SKM-1 treated with dmso at 0.1 percent for 144 hours (cell line): ENCODE results near the gene NTM.

Experiments
- DNase-seq: peaks from one replicate; lab custom pipeline; 2025; ENCODE audit not compliant: unreplicated experiment; lab: John Stamatoyannopoulos, UW

The NTM gene

DNA sequence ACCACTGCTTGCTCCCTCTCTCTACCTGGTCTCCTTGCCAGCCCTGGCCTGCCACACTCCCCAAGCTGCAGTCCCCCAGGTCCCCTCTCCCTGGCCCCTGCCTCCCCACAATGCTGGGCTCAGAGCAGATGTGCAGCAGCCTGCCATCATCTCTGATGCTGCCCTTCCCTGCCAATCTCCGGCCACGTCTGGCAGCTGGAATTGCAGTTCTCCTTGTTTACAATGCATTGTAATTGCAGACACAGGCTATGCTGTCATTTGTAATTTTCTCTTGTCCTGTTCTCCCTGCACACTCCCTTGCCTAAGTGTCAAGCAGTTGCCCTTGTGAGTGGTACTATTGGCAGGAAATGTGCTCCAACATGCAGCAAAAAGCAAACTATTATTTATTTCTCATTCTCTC lies 222.3 kb downstream of the NTM start:
- no peak for DNase-seq

DNA sequence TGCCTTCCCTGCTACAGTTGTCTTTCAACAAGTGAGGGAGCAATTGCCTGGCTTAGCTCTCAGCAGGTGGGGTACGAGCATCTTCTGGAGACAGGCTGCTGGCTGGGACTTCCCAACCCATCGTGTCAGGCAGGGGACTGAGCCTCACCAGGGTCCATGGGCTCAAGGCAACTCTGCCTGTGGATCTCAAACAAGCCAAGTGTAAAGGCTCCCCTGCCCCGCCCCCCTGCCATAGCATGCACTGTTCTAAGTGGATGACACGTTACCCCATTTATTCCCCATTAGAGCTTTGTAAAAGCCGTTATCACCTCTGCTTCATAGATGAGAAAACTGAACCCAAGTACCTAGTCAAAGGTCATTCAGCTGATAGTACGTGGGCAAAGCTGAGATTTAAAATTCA lies 222.9 kb downstream of the NTM start:
- no peak for DNase-seq

DNA sequence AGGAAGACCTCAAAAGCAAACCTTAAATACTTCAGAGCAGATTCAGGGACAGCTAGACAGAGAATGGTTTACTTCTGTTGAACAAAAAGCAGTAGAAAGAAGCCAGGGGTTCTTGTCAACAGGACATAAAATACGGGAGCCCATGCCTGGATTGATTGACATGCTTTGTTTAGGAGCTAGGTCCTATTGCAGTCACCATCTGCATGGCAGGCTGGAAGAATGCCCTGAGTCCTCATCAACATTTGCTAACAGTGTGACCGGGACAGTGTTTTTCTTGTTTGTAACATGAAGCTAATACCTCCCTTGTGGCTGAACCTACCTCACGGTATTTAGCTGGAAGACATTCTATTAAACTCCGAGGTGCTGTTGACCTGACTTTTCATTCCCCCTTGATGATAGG lies 225.4 kb downstream of the NTM start:
- DNase-seq = no peak

DNA sequence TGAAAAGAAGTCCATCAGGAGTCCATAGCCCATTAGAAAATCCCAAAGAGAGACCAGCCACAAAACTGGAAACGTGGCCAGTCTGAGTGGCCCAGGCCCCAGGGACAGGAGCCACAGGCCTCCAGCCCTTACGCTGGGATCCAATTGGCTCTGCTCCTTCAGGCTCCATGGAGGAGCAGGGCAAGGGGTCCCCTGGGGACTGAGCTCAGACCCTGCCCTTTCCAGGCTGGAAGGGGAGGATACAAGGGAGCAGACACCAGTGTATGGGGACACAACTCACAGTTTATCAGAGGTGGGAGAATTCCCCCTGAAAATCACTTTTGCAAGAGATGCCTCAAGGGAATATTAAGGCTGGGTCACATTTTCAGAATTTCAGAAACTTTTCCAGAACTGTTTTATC lies 227.5 kb downstream of the NTM start:
- no peak for DNase-seq

DNA sequence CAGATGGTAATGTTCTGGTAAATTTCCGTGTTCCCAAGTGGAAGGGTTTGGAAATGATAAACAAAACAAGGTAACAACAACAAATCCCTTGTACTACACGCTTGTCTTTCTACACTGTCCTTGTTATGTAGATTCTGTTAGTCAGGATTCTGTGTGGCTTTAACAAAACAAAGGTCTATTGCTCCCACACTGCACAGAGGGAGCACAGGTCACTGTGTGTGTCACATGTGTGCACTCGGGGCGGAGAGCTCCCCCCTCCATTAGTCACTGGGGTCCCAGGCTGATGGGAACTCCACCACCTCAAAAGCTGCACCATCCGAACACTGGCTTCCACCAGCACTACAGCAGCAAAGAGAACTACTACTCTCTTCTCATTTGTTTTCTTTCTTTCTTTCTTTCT lies 227.9 kb downstream of the NTM start:
- no peak for DNase-seq

DNA sequence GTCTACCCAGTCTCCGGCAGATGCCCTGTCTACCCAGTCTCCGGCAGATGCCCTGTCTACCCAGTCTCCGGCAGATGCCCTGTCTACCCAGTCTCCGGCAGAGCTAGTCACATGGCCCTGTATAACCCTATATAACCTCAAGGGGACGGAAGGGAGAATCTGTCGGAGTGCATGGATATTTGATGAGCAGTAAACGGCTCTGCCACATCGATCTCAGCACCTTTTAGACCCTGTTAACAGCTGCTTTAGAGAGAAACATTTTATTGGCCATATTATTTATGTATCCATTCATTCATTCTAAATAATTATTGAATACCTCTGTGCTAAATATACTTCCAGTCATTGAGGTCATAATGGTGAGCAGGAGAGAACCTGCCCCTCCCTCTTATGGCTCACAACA lies 228.9 kb downstream of the NTM start:
- DNase-seq = no peak

DNA sequence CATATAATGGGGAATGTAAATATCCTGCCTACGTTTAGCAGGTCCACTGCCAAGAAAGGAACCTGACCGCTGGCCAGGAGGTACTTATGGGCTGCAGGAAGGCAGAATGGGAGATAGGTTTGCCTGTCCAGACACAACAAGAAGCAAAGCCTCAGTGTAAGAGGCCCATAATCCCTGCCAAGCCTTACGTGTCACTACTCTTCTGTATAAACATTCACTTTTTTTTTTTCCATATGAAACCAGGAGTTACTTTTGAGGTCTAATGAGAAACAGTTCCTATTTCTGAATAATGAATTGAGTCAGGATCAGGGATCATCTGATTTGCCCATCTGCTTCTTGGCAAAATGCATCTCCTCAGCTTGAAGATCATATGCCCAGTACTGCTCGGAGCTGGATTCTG lies 230.2 kb downstream of the NTM start:
- DNase-seq = no peak

DNA sequence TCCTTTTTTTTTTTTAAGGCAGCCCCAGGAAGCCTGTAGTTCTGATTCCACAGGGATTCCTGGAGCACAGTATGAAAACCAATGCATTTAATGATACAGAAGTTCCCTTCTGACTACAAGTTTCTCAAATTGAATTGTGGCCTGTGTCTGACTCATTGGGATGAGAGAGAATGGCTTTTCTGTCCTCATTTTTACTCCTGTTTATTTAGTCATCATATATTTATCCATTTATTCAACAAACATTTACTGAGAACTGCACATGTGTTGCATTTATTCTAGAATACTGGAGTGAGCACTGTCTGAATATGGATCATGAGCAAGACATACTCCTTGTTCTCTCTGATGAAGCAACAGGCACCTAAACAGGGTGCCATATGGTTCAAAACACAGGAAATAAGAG lies 231.2 kb downstream of the NTM start:
- no peak for DNase-seq

DNA sequence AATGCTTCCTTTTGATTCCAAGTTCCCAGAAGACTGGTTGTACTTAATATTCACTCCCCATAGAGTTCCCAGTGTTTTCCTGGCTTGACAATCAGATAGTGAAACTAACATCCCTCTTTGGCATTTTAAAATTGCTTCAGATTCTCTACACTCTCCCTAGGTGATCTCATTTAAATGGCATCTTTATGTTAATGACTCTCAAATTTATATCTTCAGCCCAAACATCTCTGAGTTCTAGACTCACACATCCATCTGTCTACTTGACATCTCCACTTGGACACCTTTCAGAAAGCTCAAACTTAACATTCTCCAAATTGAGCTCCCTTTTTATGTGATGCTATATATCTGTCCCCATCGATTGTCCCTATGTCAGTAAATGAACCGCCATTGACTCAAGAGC lies 232.0 kb downstream of the NTM start:
- DNase-seq = no peak

DNA sequence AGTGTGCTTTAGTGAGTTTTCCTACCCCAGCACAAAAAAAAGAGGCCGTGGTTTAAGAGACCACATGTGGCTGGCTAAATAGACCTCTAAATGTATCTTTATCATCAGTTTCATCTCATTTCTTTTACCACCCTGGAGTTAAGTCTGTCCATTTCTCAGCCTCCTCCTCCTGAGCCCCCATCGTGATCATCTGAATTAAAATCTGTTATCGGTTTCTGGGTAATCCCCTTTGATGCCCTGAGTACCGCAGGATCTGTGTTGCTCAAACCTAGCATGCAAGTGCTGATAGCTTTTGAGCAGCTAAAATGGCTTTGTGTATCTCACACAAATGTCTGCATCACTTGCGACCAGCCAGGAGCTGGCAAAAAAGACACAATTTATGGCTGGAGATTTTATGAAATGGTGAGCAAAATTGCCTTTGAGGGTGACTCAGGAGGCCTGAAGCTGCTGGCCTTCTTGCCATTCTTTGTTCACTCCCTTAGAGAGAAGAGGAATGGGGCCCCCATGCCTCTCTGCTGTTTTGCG lies 236.5 kb downstream of the NTM start:
- DNase-seq = no peak

DNA sequence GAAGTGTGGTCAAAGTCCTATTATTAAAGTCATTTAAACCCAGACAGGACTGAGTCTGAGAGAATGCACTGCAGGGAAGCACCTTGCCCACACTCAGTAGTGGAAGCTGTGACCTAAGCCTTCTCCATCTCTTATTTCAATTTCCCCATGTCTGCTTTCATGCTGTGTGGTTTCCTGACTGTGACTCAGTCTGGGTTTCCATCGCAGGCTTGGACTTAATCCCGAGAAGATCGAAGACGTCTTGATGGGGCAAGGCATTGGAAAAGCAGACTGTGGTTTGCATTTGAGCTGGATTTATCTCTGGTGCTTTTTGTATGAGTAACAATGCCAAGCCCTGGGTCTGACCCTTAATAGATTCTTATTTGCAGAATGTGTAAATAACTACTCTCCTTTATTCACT lies 238.9 kb downstream of the NTM start:
- no peak for DNase-seq

DNA sequence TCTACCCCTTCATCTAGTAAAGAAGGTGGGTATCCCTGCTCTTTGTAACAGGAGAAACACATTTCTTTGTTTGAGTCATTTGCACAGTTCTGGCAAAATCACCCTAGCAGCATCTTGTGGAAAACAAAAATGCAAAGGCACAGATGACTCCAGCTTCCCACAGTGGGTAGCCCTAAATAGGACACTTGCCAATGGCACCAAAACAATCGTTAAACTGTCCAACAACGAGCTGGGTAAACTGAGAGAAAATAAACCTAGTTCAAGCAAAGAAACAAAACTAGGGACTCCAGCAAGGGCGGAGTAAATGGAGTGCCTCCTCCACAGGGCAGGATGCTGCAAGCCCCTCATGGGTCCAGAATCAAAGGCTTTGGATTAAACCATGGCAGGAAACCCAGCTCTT lies 239.5 kb downstream of the NTM start:
- no peak for DNase-seq

DNA sequence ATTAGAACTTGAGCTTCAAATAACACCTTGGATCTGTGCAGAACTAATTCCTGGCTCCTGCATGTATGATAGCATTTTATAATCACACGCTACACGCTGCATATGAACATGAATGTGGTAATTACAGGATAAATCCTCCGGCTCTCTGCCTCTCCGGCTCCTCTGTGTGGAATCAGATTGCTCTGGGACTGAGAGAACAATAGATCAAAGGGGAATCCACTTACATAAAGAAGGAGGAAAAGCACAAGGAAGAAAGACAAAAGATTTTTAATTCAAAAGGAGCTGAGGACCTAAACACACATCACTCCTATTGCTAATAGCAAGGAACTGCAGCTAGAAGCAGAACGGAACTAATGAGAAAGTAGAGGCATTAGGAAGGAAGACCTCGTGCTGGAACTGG lies 240.9 kb downstream of the NTM start:
- DNase-seq = no peak

DNA sequence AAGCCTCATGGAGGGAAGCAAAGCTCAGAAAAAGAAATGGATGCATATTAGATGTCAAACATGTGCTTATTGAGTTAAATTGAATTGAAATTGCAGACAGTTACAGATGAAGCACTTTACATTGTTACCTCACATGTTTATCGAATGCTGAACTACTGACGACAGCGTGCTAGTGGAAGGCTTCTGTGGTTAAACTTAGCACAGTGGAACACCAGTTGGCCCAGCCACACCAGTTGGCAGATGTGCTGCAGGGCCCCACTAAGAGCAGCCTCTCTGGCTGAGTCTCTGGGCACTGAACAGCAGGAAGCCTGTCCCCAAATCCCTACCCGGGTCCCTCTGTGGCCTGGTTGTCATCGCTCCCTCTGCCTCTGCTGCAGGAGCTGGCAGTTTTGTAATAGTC lies 242.1 kb downstream of the NTM start:
- no peak for DNase-seq

DNA sequence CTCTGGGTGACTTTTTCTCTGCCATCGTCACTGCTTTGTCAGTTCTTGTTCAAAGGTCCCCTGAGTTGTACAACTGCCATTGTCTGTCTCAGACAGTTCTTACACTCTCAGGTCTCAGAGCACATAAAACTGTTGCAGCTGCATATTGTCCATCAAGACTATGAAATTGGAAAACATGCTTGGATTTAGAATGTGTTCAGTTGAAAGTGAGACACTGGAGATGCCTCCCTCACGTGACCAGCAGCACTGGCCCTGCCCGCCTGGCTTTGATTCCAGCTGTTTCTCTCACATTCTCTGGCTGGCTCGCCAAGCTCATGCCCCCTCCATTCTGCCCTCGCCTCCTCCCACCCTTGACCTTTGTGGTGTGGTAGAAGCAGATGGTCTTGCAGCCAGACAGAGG lies 244.2 kb downstream of the NTM start:
- DNase-seq = no peak

DNA sequence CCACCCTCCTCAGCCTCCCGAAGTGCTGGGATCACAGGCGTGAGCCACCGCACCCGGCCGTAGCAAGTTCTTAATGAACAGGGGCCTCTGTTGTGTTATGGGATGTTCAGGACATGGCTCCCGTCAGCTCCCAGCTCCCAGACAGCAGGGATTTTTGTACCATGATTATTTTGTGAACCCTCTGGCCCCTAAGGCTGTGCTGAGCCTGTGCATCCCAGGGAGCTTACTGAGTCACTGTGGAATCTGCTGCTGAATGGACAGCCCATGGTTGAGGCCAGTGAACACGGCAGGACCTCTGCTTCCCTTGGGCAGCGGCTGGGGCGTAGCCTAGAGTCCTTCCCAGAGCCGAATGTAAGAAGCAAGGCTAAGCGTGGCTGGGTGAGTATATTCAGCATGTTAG lies 245.2 kb downstream of the NTM start:
- no peak for DNase-seq

DNA sequence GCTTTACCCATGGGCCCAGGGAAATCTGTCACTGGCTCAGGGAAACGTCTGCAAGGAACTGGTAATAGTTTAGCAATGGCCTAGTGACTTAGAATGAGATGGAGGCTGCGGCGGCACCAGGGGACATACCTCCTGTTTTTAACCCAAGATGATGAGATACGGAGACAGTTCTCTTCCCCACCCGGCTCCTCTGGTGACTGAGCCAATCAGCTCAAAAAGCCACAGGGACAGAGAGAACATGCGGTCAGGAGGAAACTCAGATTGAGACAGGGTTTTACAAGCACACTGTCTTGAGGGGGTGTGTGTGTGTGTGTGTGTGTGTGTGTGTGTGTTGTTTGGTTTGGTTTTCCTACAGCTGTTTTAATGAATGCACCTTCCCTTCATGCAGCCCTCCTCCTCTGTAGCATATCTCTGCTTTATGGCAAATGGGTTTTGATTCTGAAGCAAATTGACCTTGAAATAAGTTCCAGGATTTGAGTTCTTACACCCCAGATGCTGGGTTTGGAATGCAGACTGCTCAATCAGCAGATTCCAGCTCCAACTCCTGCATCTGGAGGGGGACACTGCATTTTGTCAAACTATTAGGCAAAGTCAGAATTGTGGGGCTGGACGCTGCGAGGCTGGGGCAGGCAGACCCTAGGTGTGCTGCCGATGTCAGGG lies 246.2 kb downstream of the NTM start:
- DNase-seq = no peak

DNA sequence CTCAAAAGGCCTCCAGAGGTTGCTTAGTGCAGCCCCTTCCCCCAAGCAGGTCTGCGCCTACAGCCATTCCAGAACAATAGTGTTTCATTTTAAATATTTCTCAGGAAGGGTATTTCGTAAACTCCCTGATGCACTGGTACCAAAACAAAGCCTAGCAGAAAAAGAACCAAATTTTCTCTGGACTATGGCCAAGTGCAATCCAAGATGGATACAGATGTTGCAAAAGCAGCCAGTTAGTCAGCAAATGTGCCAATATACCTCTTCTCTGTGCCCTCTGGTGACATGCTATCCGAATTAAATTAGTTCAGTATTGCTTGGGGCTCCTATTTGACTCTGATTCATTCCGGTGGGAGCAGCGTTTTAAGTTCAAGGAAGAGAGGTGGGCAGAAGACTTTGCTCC lies 247.8 kb downstream of the NTM start:
- no peak for DNase-seq

DNA sequence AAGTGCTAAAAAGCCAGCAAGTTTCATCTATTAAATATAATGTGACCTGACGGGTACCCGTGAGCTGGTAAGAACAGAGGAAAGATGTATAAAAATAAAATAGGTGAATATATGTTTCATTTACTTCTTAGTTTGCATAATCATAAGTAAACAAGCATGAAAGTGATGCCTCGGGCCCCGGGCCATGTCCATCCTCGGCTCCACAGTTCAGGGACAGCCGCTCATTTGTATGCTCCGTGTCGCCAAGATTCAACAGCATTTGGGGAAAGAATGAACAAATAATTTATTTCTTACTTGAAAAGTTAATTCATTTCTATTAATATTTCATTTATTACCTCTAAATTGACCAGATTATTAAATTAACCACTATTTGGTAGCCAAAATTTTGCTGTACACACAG lies 251.8 kb downstream of the NTM start:
- DNase-seq = no peak

DNA sequence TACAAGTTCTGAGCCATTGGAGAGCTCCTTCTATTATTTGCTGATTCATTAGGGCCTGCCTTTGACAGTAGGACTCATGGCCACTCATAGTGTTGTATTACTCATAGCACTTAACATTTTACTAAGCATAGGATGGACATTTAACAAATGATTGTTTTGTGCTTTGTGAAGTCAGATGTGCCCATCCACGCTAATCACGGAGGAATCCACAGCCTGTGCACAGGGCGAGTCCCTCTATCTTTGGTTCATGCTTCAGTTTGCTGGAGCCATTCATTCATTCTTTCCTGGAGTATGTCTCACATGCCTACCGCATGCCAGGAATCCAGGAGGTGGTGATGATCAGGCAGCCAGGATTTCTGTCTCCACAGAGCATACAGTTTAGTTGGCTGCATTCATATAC lies 254.1 kb downstream of the NTM start:
- DNase-seq = no peak

DNA sequence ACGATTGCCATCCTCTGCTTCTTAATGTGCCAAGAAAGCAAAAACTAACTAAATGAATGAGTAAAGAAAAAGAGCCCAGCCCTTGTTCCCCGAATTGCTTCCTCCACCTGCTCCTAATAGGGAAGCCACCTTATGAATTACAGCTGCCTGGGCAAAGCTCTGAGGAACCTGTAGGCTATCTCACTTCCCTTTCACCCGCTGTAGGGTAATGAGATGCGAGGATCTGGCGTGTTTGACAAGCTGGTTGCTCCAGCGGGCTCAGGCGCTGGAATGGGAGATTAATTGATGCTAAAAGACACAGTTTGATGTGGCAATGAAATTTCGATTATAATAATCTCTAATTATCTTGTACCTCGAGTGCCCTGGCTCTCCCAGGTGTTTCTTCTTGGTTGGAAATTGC lies 256.4 kb downstream of the NTM start:
- peak; percentile 19 for DNase-seq

DNA sequence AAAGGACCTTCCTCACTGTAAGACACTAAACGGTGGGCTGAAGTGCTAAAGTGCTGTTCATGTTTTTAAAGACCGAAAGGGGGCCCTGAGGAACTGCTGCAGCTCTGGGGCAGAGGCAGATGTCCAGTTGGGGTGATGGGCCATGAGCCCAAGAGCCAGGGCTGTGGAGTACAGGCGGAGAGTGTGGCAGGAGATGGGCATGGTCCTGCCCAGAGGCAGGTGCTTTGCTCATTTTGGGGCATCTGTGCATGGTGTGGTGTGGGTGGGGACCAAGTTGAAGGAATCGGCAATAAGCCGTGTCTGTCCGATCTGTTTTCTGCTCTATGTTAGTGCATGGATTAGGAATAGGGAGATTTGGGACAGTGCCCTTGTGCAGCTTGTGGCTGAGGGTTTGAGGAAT lies 258.3 kb downstream of the NTM start:
- no peak for DNase-seq

DNA sequence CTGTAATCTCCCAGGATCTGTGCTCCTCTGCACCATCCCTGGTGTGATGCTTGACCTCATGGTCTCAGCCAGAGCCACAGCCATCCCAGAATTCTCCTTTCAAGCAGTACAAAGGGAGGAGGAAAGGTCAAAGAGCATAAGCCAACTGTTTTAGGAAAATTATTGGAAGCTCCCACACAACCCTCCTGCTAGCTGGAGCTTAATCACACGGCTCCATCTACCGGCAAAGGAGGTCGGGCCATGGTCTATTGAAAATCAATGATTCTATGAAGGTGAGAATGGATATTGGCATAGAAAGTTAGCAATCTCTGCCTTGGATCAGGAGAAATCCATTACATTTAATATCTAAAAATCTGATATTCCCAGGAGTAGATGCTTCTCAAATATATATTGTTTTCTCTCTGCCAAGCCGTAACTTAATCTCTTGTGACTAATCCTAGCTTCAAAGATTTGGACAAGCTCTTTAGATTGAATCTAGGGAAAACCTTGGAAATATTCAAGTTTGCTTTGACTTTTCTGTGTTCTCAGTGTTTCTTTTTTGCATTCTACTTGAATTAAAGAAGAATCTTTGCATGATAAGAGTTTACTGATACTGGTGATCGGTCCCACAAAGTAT lies 259.6 kb downstream of the NTM start:
- DNase-seq = no peak
